Fibroblast of peridontal ligament (primary cell): ENCODE measurements around the gene PTH2R.
"Not testable (repeated sequence)": the region's sequence is repeated elsewhere in the genome, so short reads cannot be mapped to it uniquely, and the experiment has no call there.

ENCODE experiments used
- DNase-seq: peaks from one replicate; pipeline ENCODE4 v3.0.0-alpha.2; 2010; ENCODE audit errors: extremely low read depth

PTH2R gene

DNA sequence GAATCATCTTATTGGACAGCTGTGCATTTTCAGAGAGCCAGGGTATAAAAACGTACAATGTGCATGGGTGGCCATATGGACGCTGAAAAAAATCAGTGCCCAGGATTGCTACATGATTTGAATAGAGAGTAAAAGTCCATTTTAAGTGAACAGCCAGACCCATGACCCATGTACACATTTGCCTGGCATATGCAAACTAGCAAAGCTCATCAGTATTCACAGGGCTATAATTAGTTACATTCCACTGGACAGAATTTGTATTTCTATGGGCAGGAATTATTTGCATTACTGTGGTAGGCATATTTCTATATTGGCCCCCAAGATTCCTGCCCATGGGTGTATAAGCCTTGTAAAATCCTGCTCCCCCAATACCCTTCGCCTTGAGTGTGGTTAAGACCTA, 78.8 kb downstream of the PTH2R start:
- no peak for DNase-seq

GRCh38 chr2:208488686-208489564, 82.3 kb downstream of the PTH2R start:
- DNase-seq: no peak

DNA sequence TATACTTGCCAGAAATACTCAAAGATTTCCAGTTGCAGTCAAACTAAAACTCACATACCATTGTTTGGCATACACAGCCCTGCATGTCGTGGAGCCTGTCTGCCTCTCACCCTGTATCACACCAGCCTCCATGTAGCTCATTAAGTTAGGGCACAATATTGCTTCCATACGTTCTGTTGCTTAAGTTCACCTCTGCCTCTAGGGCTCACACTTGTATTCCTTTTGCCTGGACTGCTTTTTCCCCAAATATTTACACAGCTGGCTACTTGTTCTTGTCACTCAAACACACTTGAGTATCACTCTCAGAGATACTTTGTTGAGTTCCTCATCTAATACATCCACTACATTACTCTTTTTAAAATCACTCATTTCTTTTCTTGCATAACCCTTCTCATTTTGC, 83.1 kb downstream of the PTH2R start:
- no peak for DNase-seq

DNA sequence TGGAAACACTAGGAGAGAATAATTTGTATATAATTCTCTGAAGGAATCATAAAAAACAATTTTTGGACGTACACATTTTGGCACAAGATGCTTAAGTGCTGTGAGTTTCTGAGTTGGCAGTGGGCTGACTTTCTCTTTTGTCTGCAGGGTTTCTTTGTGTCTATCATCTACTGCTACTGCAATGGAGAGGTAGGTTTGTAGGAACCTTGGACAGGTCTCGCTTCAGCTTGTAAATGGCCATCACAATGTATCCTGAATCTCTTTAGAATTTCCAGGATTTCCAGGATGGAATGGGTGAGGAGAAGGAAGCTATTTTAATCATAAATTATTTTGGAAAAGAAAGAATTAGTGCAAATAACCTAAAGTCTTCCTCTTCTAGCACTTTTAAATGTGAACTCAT, 83.9 kb downstream of the PTH2R start:
- DNase-seq: no peak

GRCh38 chr2:208491641-208492040, 85.0 kb downstream of the PTH2R start:
- DNase-seq: no peak

DNA sequence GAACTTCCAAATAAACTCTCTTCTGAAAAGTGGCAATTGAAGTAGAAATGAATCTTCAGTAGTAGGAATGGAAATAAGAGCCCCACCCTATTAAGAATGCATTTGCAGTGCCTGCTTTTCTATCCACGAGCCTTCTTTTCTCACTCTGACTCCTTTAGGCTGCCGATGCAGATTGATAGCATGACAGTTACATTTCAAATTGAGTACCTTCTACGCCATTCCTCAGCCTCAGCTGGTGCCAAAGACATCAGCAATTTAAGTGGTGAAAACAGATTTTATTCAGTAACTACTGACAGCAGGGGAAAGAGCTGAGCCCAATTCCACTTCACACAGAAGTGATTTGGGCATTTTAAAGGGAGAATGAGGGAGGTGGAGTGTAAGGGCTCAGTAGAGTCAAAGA, 85.5 kb downstream of the PTH2R start:
- DNase-seq: no peak

DNA sequence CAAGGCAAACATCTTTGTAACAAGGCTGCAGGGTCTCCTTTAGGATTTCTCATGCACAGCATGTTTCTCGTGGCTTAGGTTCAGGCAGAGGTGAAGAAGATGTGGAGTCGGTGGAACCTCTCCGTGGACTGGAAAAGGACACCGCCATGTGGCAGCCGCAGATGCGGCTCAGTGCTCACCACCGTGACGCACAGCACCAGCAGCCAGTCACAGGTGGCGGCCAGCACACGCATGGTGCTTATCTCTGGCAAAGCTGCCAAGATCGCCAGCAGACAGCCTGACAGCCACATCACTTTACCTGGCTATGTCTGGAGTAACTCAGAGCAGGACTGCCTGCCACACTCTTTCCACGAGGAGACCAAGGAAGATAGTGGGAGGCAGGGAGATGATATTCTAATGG, 86.6 kb downstream of the PTH2R start:
- no peak for DNase-seq

DNA sequence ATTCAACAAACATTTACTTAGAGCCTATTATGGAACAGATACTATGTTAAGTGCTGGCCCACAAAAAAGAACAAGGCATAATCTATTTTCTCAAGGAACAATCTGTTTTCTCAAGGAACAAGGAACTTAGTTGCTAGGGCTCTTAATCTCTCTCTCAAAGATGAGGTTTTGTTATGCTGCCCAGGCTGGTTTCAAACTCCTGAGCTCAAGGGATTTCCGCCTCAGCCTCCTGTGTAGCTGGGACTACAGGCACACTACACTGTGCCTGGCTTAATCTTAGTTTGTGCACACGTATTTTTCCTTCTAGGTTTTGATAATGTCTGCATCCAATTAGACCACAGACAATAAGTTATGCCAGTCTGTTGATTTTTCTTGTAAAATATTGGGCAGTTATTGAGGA, 89.5 kb downstream of the PTH2R start:
- DNase-seq: no peak

DNA sequence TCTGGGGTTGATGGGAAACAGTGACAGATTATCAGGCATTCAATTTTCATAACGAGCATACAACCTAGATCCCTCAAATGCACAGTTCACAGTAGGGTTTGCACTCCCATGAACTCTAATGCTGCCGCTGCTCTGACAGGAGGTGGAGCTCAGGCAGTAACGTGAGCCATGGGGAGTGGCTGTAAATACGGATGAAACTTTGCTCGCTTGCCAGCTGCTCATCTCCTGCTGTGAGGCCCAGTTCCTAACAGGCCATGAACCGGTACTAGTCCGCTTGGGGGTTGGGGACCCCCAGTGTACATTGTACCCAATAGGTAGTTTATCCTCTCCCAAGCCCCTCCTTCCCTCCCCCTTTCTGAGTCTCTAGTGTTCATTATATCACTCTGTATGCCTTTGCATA, 94.6 kb downstream of the PTH2R start:
- DNase-seq: no peak

GRCh38 chr2:208502288-208502687, 95.7 kb downstream of the PTH2R start:
- DNase-seq: no peak

GRCh38 chr2:208505365-208505764, 98.8 kb downstream of the PTH2R start:
- not testable (repeated sequence) for DNase-seq

GRCh38 chr2:208509586-208509985, 103.0 kb downstream of the PTH2R start:
- DNase-seq: no peak

- no peak for DNase-seq
Observed at GRCh38 chr2:208511016-208511415, 104.4 kb downstream of the PTH2R start.

- no peak for DNase-seq
Observed at GRCh38 chr2:208511573-208511972, 105.0 kb downstream of the PTH2R start.

GRCh38 chr2:208515099-208515498, 108.5 kb downstream of the PTH2R start:
- DNase-seq: no peak

GRCh38 chr2:208523069-208523468, 116.5 kb downstream of the PTH2R start:
- not testable (repeated sequence) for DNase-seq

GRCh38 chr2:208525165-208525564, 118.6 kb downstream of the PTH2R start:
- DNase-seq: not testable (repeated sequence)

DNA sequence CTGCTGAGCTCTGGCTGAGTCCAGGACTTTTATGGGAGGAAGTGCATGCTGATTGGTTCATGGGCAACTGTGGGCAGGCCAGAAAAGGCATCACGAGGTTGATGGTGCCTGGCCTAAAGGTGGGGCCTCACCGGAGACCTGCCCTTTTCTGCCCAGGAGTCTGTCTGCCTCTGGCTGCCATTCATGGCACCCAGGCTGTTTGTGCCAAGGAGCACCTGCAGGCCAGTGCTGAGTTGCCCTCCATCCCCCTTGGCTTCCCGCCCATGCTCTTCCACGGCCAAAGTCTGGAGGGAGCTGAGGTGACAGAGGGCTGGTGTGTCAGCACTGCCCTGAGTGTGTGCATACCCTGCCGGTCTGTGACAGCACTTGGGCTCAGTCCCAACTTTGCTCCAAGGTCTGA, 123.2 kb downstream of the PTH2R start:
- DNase-seq: no peak

- DNase-seq: no peak
Observed at GRCh38 chr2:208531361-208531760, 124.8 kb downstream of the PTH2R start.

GRCh38 chr2:208535578-208535977, 129.0 kb downstream of the PTH2R start:
- DNase-seq: not testable (repeated sequence)

- DNase-seq: no peak
Observed at GRCh38 chr2:208541461-208541988, 134.9 kb downstream of the PTH2R start.

GRCh38 chr2:208541989-208542464, 135.4 kb downstream of the PTH2R start:
- no peak for DNase-seq

GRCh38 chr2:208542465-208543041, 136.0 kb downstream of the PTH2R start:
- no peak for DNase-seq
